ENCODE data around the gene CDCP1.
A peak's percentile ranks its signal among the peaks of the same experiment; 100 is the strongest.
"Not testable (repeated sequence)": the region's sequence is repeated elsewhere in the genome, so short reads cannot be mapped to it uniquely, and the experiment has no call there.

CDCP1 gene

DNA sequence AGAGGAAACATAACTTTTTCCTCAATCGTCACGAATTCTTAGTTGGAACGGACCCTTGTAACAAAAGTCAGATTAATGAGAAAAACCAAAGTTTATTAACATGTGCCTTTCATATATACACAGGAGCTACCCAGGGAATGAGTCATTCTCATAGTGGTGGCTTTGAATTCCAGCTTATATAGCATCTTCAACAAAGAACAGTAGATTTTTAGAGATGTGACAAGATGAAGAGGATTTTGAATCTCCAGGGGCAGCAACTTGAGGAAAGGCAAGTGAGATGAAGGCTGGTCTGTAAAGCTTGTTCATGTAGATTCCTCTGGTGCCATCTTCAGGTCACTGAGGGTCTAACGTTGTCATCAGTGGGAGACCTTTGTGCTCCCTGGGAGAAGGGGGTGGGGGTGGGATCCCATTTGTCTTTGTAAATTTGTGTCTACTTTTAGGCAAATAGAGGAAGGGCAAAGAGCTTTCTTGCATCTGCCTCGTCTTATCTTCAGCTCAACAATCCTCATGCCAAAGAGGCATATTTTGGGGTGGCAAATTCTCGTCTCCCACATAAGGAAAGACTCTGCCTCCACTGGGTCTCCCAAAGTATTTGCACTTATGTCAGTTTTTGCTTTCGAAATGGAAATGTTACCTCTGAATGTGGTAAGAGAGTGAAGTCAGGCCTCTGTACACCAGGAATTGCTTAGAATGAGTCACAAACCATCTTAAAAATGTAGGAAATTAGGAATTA is 90.6 kb downstream of the CDCP1 start:
- no peak for DNase-seq (ENCODE audit: low spot score)

DNA sequence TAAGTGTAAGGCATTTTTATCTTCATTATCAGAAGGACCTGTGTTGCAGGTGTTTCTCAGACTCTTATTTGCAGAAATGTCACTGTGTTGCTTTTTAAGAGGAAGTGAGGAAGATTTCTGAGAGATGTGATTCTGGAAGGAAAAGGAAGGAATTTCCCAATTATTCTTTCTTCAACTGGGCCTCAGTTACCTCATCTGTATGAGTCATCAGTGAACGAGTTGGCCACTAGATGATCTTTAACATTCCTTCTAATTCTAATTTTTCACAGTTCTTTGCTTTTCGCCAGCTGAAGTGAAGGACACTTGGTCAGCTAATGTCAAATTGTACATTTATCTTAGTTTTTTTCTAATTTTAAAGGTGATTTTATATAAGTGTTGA is 91.2 kb downstream of the CDCP1 start:
- DNase-seq (ENCODE audit: low spot score): no peak

GRCh38 chr3:45054196-45054857 is 91.9 kb downstream of the CDCP1 start:
- no peak for DNase-seq (ENCODE audit: low spot score)

DNA sequence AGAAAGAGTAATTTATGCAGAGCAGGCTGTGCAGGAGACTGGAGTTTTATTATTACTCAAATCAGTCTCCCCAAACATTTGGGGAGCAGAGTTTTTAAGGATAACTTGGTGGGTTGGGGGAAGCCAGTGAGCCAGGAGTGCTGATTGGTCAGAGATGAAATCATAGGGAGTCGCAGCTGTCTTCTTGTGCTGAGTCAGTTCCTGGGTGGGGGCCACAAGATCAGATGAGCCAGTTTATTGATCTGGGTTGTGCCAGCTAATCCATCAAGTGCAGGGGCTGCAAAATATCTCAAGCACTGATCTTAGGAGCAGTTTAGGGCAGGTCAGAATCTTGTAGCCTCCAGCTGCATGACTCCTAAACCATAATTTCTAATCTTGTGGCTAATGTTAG is 92.4 kb downstream of the CDCP1 start:
- not testable (repeated sequence) for DNase-seq (ENCODE audit: low spot score)

DNA sequence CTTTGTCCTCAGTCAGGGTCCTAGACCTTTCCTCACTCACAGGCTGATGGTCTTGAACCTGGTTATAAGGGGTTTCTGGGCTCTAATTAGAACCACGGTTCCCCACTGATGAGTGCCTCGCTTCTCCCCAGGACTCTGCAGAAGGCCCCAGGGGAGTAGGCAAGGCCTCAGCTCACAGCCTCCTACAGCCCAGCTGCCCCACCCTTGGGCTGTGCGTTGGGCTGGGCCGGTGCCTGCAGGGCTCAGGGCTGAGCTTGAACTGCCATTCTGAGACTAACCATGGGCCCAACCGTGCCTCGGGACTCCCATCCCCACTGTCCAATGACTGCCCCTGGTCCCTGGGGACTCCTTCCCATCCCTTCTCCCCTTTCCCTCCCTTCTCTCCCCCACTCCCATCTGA is 94.5 kb downstream of the CDCP1 start:
- DNase-seq (ENCODE audit: low spot score): no peak

GRCh38 chr3:45049807-45050206 is 96.4 kb downstream of the CDCP1 start:
- DNase-seq (ENCODE audit: low spot score): no peak

GRCh38 chr3:45048244-45048643 is 97.9 kb downstream of the CDCP1 start:
- DNase-seq (ENCODE audit: low spot score): no peak

- no peak for DNase-seq (ENCODE audit: low spot score)
Observed at GRCh38 chr3:45043728-45044299, 102.4 kb downstream of the CDCP1 start.

- DNase-seq (ENCODE audit: low spot score): no peak
Observed at GRCh38 chr3:45042162-45042561, 104.0 kb downstream of the CDCP1 start.

DNA sequence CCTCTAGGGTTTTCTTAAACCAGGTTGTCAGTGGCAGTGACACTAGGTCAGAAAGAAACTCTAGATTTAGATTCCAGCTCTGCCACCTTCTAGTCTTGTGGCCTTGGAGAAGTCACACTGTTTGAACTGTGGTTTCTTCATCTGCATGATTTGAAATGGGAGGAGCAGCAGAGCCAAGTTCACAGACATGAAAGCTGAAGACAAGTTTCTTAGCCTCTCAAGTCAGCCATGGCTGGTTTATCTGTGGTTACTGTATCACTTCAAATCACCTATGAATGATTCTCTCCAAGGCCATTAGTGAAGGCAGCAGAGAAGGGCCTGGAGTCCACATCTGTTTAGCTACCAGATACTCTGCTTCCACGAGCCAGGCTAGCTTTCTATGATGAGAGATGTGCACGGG is 104.5 kb downstream of the CDCP1 start:
- DNase-seq (ENCODE audit: low spot score): no peak

- DNase-seq (ENCODE audit: low spot score): peak; percentile 97
Observed at GRCh38 chr3:45037720-45038455, 108.3 kb downstream of the CDCP1 start.

DNA sequence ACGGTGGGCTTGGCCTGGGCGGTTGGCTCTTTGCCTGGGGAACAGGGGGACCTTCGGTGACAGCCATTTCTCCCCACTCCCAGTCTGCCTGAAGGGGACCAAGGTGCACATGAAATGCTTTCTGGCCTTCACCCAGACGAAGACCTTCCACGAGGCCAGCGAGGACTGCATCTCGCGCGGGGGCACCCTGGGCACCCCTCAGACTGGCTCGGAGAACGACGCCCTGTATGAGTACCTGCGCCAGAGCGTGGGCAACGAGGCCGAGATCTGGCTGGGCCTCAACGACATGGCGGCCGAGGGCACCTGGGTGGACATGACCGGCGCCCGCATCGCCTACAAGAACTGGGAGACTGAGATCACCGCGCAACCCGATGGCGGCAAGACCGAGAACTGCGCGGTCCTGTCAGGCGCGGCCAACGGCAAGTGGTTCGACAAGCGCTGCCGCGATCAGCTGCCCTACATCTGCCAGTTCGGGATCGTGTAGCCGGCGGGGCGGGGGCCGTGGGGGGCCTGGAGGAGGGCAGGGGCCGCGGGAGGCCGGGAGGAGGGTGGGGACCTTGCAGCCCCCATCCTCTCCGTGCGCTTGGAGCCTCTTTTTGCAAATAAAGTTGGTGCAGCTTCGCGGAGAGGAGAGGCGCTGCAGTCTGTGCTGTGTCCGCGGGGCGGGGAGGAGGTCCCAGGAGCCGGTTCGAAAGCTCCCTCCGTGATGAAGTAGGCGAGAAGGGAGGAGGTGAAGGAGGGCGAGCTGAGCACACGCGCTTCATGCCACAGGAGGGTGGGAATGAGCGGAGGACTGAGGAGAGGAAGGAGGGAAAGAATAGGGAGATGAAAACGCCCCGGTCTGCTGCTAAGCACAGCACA is 110.5 kb downstream of the CDCP1 start:
- no peak for DNase-seq (ENCODE audit: low spot score)

DNA sequence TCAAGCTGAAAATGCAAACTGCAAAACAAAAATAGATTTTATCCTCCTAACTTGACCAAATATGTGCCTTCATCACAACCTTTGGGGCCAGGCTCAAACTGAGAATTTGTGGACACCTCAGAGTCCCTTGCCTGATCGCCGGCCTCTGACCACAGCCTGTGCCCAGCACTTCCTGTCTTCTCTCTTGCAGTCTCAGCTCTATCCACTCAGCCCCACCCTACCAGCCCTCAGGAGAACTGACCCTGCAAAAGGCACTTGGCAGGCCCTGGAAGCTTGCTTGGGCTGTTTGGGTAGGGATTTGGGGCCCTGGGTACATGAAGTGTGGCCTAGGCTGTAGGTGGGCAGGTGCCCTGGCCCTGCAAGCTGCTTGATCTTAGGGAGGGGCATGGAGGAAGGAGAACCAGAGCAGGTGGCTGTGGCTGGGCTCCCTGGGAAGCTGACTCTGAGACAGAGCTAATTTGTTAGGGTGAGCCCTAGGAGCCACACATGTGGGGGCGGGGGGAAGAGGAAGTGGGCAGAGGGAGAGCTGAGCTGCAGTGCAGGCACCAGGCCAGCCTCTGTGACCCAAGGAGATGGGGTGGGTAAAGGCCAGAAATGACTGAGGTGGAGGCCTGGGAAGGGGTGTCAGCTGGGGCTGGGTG is 111.4 kb downstream of the CDCP1 start:
- DNase-seq (ENCODE audit: low spot score): peak; percentile 77

GRCh38 chr3:45033791-45034190 is 112.4 kb downstream of the CDCP1 start:
- no peak for DNase-seq (ENCODE audit: low spot score)
